T-helper 1 cell (primary cell): ENCODE data around the gene MARCHF11.

Experiments used
- DNase-seq, 5 donors: peaks; one replicate each; pipeline ENCODE4 v3.0.0-alpha.2; 2012 to 2020
- total RNA-seq, 4 donors: gene quantifications; one replicate each; lab custom pipeline; 2026; lab: John Stamatoyannopoulos, UW

Gene MARCHF11, protein sequence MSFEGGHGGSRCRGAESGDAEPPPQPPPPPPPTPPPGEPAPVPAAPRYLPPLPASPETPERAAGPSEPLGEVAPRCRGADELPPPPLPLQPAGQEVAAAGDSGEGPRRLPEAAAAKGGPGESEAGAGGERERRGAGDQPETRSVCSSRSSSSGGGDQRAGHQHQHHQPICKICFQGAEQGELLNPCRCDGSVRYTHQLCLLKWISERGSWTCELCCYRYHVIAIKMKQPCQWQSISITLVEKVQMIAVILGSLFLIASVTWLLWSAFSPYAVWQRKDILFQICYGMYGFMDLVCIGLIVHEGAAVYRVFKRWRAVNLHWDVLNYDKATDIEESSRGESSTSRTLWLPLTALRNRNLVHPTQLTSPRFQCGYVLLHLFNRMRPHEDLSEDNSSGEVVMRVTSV
- total RNA-seq: 0 reads per million in 4 donors

DNA sequence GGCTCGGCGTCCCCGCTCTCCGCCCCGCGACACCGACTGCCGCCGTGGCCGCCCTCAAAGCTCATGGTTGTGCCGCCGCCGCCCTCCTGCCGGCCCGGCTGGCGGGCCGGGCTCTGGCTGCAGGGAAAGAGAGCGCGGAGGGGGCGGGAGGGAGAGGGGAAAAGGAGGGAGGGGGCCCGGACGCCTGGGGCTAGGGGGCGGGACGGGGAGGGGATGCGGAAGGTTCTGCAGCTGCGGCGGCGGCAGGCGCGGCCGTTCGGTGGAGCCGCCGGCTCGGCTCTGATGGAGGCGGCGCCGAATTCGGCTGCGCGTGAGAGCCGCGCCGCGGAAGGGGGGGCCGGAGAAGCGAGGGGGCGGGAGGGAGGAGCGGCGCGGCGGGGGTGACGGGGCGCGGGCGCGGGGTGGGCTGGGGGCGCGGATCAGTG, at the start of gene MARCHF11:
Gene MARCHF11 (minus strand): TSS at position 281 of the 425 bp plus-strand sequence. CDS start 216 bp downstream, at position 65.
- DNase-seq: no peak

DNA sequence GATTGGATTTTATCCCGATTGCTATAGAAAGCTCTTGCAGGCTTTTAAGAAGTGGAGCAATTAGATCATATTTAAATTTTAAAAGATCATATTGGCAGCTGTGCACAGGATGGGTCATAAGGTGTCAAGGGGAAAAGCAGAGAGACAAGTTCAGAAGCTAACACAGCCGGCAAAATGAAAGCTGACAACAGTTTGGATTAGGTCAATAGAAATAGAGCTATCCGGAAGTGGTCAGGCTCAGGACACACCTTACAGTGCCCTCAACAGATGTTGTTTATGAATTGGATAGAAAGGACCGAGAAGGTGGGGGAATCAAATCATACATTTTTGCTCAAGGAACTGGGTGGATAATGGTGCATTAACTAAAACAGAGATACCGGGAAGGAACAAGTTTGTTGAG, 46.3 kb upstream of the MARCHF11 start:
- no peak for DNase-seq

DNA sequence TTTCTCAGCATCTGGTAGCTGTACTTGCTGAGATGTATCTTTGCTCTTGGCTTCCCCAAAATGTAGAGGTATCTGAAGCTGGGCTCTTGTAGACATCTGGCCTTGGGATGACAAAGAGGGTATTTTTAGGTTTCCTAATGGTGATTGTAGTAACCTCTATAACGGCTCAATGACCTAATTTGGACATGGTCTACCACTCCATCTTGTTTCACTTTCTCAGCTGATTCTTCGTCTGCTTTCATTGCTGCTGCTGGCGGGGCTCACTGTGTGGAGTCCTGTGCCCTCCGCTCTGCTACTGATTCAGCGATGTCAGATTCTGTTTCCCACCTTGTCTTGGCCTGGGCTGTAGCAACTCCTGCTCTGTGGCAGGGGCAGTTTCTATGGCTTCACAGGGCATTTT, 12.7 kb upstream of the MARCHF11 start:
- DNase-seq: no peak

DNA sequence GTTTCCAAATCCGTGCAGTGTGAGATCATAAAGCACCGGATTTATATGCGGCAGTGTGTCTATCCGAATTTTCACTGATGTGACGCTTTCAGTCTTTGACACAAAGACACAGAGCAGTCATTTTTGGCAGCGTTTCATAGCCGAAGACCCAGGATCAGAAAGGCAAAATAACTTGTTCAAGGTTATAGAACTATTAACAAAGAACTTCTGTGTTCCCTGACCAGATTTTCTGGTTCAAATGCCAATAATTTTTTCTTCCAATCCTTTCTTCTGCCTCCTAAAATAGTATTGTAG, 1.1 kb upstream of the MARCHF11 start:
- DNase-seq: no peak

DNA sequence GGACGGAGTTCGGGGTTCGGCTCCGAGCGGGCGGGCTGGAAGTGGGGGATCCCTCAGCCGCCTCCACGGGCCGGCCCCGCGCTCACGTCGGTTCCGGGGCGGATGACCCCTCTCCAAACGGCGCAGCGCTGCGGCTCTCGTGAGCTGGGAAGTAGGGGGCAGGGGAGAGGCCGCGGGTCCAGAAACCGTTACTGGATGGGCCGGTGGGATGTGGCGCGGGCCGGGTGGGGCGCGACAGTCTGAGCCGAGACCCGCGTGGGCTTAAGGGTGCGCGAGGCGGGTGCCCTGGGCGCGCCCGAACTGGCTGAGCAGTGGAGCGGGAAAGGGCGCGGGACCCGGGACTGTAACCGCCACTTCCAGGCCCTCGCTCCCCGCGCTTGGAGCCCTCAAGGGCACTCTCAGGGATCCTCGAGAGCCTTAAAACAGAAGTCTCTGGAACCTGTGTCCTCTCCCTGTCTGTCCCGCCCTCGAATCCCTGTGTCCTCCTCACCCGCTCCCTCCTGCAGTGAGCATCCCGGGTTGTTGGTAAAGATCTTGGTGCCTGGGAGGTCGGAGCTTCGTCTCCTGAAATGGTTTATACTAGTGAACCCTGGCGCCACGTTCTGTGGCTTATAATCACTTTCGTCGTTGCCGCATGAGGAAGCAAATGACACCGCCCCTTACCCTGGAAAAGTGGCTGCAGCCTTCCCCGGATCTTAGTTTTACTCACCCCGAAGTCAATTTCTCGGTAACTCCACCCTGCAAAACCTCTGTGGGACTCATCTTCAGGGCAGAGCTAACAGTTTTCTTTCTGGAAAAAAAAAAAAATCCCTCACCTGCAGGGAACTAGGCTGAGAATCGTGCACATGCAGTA, 571 bp upstream of the MARCHF11 start:
- no peak for DNase-seq

DNA sequence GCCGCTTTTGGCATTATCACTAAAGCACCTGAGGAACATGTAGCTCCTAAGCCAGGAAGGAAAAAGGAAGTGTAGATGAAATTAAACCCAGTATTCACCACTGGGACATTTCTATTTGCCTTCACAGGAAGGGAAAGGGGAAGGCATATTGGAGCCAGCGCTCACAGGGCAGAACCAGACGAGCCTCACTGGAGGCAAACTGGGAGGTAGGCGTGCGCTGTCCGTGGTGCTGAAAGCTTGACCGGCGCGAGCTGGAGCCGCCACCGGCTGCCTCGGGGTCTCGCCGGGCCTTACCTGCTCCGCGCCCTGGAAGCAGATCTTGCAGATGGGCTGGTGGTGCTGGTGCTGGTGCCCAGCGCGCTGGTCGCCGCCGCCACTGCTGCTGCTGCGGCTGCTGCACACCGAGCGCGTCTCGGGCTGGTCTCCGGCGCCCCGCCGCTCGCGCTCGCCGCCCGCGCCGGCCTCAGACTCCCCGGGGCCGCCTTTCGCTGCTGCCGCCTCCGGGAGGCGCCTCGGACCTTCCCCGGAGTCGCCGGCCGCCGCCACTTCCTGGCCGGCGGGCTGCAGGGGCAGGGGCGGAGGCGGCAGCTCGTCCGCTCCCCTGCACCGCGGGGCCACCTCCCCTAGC, 732 bp downstream of the MARCHF11 start:
- peak in 1 of 5 donors; percentile 14 for DNase-seq

DNA sequence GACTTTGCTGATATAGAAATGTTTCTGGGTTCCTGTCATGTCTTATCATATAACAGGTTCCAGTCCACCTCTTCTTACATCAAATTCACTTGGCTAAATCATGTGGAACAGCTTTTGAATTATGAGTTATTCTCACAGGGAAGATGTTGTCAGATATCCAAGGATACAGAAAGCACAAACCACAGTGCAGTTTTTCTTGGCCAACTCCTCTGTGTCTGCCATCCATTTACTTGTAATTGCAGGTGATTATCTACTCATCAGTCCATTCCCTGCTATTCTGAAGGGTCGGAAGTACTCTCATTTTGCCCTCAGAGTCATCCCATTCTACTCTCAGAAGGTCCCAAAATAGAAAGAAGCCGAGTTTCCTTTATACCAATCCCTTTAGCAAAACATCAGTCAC, 10.0 kb downstream of the MARCHF11 start:
- no peak for DNase-seq

DNA sequence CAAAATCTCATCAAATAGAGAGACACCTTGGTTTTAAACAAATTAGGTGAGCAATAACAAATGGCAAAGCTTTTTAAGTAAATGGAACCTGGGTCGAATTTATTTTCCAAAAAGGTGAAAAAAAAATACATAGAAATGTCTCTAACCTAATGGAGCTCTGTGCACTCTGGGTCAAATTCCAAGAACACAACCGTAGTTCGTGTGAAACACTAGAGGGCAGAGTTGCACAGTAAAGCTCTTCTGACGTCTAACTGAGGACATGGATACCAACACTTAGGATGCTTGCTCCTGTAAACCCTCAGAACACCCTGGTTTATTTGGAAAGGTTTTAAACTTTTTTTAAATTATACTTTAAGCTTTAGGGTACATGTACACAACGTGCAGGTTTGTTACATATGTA, 18.9 kb downstream of the MARCHF11 start:
- peak in 1 of 5 donors; percentile 36 for DNase-seq

DNA sequence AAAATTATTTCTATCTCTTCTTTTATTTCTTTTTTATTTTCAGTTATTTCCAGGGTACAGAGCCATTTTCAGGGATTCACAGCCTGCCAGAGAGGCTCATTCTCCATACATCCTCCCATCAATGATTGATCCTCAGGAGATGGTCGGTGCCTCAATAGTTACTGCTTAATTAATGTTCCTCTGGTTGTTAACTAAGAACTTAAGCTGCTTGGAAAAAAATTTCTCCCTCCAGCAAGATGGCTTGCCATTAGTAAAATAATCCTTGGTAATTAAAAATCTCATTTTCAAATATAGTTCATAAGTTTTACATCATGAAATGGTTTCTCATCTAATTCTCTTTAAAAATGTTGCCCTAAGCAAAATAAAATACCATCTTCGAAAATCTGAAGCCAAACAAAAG, 20.0 kb downstream of the MARCHF11 start:
- DNase-seq: no peak

DNA sequence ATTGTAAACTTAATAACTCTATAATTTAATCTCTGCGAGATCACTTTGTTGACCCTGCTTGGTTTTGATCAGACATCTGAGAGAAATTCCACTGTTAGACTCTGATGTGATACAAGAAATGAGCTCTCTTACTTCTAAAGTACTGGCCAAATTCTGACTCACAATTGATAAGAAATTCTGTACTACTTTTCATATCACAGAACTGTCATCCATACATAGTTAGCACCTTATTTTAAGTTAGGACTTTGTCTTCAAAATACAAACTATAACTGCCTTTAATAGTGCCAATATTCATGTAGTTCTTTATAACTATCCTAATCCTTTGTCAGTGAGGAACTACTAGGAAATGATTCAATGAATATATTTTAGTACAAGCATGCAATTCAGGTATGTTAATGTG, 23.4 kb downstream of the MARCHF11 start:
- no peak for DNase-seq

DNA sequence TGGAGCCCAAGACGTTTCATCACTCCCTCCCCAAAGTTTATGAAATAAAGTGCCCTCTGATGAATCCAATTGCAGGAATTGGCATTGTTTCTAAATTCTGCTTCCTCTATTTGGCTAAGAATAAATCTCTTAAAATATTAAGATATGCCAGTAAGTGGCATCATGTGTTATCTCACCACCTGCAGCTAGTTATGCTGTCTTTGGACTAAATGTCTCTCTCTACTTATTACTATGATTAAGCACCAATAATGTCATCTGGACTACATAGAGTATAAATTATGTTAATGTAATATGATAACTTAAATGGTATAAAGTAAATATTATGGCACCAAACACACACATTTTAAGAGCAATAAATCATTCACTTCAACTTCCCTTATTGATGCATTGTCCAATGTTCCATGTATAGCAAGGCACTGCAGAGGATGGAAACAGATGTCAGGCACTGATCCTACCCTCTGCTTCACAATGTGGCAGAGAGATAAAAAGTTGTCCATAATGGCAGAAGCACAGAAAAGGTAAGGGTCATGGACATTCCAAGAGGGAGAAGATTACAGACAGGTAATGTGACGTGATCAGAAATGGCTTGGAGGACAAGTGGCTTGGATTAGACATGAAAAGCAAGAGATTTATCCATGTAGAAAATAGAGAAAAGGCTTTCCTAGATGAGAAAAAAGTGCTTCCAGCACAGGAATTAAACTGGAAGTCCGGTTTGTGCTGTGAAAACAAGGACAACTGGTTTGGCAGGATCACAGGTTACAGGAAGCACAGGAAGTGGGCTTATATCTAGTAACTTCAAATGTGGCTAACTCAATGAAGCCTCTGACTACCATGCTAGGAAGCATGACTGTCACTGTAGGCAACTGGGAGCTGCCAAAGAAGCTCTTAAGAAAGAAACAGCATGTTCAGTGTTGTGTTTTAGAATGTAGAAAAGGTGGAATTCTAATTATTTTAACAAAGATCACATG, 26.7 kb downstream of the MARCHF11 start:
- DNase-seq: no peak

DNA sequence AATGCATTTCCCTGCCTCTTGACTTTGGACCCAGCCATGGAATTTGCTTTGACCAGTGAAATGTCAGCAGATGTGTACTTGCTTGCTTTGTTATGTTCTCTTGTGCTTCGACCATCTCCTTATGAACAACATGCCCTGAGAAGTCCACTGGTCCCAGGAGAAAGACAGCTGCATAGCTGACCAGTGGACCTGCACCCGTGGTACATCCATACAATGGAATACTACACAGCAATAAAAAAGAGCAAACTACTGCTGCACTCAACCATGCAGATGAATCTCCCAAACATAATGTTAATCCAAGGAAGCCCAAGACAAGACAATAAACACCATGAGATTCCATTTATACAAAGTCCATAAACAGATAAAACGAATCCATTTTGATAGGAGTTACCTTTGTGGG, 30.0 kb downstream of the MARCHF11 start:
- no peak for DNase-seq

DNA sequence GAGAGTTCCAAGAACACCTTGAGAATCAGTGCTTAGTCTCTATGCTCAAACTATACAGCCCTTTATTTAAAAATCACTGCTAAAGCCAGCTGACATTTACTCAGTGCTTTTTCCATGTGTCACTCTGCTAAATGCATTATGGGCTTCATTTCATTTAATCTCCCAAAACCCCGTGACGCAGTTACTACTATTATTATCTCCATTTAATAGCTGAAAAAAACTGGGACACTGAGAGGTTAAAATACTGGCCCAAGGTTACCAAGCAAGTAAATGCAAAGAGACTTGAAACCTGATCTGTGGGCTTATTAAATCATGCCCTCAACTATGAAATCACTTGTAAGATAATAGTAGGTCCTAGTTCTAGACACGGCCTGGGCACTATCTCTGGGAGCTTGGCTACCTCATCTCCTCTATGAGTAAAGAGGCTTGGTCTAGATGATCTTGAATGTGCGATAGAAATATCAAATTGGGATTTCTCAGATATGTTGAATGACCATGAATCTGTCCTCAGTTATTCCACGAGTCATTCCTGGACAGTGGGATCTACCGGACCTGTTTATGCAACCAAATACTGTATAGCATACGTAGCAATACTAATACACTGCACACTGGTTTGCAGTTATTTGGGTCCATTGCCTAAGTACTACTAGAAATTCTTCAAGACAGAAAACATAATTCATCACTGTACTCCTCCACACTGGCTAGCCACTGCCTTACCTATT, 32.3 kb downstream of the MARCHF11 start:
- no peak for DNase-seq

DNA sequence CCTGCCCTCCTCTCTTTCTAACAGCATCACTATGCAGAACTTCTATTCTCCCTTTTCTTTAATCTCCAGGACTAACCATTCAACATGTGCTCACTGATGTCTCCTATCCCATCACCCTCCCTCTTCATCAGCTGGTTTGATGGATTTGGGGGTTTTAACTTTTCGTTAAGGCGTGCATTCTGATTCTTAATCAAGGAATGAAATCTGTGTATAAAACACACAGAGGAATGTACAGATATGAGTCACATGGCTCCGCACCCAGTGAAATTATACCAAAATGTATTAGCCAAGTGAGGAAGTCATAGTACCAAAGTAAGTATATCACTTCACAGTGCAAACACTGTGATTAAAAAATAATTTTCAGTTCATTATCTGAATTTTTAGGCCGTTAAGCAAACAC, 35.2 kb downstream of the MARCHF11 start:
- DNase-seq: no peak

DNA sequence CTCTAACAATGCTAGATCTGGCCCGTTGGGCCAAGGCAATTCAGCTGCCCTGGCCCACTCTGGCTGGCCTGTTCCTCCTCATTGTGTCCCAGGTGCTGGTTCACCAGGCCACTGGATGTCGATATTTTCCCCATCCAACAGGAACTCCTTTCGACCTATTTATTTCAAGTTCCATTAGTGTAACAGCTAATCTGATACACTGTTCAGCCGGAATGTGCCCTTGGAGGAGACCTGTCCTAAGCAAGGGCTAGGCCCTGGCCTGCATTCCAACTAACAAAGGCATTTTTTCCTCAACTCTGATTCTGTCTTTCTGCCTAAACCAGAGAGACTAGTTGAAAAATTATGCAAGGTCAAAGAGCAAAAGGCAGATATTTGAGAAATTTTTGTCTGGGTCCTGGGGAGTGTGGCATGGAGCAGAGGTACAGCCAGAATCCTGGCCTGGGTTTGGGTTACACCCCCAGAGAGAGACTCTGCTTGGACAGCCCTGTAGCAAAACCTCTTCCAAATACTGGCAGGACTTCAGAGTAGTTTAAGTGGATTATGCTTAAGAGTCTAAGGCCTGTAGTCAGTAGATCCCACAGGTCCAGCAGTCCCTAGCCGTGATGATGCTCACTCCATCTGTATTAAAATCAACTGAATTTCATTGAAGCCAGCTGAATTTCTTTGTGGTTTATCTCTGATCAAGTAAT, 36.1 kb downstream of the MARCHF11 start:
- DNase-seq: no peak

DNA sequence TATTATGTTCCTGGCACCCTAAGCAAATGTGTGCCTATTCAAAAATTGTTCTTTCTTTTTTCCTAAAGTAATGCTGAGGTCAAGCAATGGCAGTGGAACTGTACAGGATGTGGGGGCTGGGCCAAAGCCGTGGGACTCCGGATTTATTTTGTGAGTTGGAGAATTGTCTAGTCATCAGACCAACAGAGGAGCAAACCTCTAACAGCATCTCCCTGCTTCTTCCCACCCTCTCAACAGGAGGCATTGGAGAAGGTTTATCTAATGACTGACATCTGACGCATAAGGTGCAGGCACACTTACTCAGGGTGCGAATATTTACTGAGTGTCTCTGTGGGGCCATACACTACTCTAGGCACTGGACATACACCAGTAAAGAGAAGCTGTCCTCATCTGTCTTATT, 38.6 kb downstream of the MARCHF11 start:
- DNase-seq: no peak

DNA sequence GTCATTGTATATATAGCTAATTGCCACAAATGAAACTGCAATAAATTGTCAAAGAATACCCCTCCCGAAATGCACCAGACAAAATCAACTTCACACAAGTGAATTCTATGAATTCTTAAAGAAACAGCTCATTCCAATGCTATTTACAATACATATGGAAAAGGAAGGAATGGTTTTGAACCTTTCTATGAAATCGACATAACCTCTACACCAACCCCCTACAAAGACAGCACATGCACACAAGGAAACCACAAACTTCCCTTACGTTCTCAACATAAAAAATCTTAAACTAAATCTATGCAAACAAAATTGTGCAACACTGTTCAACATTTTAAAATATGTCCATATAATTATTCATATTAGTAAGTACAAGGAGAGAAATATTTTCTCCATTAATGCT, 39.2 kb downstream of the MARCHF11 start:
- no peak for DNase-seq

DNA sequence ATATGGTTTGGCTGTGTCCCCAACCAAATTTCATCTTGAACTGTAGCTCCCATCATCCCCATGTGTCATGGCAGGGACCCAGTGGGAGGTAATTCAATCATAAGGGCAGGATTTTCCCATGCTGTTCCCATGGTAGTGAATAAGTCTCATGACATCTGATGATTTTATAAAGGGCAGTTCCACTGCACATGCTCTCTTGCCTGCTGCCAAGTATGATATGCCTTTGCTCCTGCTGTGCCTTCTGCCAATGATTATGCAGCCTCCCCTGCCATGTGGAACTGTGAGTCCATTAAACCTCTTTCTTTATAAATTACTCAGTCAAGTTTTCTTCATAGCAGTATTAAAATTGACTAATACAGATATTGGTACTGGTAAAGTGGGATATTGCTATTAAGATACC, 42.4 kb downstream of the MARCHF11 start:
- no peak for DNase-seq

DNA sequence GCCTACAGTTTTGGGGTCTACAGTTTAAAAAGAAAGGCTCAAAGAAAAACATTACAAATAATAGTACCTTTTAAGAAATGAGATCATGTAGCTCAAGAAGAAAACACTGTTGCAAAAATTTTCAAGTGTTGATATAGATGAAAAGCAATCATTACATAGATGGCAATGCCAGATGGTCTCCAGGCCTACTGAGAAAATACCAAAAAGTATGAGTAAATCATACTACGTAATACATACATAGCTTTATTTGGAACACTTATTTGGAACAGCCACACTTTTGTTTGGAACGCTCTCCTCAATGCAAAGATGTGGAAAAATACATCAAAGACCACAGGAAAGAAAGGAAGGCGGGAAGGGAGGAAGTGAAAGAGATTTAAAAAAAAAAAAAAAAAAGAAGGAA, 44.1 kb downstream of the MARCHF11 start:
- no peak for DNase-seq

DNA sequence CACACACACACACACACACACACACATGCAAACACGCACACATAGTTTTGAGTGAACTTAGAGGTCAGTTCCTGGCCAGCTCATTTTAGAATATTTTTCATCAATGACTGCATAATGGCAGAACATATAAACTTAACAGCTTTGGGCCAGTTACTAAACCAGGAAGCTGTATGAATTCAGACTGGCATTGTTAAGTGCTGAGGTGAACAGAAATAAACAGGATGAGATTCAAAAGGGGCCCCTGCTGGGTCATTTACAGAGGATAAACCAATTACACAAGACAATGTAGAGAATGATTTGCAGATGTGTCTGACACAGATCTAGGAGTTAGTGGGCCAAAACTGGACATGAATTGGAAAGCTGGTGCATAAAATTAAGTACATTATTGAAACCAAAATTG, 44.6 kb downstream of the MARCHF11 start:
- no peak for DNase-seq

DNA sequence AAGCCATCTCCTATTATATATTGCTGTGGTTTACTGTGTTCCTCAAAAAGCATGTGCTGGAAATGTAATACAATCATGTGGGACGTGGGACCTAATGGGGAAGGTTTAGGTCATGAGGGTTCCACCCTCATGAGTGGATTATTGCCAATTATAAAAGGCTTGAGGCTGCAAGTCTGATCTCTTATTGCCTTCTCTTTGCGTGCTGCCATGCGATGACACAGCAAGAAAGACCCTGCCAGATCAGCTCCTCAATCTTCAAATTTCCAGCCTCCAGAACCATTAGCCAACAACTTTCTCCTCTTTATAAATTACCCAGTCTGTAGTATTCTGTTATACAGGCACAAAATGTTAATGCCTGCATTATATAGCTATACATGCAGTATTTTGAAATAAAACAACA, 45.4 kb downstream of the MARCHF11 start:
- DNase-seq: no peak
